Measurements from ENCODE around the gene ACOT2. TPM values are rescaled to one million over a fixed set of nuclear protein-coding genes. Genes with fewer than 3 reads are reported as not detected.
A peak's percentile ranks its signal among the peaks of the same experiment; 100 is the strongest.

The ACOT2 gene
- total and polyA plus RNA-seq, 2 experiments from 2014 or later = 56.0 to 77.2 TPM

DNA sequence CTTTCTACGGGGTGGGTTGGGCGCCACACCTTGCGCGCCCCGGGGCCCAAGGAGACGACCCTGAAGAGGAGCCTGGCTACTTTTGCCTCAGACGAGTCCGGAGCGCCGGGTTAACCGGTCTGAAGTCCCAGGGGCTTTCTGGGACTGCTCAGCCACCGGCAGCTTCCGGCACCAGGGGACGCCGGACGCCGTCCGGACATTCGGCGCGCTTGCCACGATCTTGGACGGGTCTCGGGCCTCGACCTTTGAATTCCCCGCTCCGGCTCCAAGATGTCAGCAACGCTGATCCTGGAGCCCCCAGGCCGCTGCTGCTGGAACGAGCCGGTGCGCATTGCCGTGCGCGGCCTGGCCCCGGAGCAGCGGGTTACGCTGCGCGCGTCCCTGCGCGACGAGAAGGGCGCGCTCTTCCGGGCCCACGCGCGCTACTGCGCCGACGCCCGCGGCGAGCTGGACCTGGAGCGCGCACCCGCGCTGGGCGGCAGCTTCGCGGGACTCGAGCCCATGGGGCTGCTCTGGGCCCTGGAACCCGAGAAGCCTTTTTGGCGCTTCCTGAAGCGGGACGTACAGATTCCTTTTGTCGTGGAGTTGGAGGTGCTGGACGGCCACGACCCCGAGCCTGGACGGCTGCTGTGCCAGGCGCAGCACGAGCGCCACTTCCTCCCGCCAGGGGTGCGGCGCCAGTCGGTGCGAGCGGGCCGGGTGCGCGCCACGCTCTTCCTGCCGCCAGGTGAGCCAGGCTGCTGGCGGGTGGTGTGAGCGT lies 22.9 kb downstream of the ACOT2 start, which contains the start of gene ACOT4:
ACOT4 (plus strand) TSS at position 184 of the 760 bp plus-strand sequence; CDS start at position 271, 87 bp downstream.
- H3K9me2 ChIP-seq (ENCODE audit: insufficient read depth) = no peaks in the 10 kb centered on the region
- H3K36me3 ChIP-seq (ENCODE audit: low read depth) = no peaks in the 10 kb centered on the region
- no peaks in the 10 kb centered on the region for H3K27me3 ChIP-seq (replicated peaks; ENCODE audit: insufficient read depth)
- H3K9ac ChIP-seq = peak within 1 kb of the TSS; percentile 50
- no peak within 1 kb of the TSS for H3K27ac ChIP-seq
- peak within 1 kb of the TSS; percentile 72 for H3K4me3 ChIP-seq
- WGBS, 2 experiments (ENCODE audit: low coverage in 1 of 2, low lambda C conversion rate in 2 of 2, missing lambda C conversion rate in 2 of 2) = 4 to 5% methylated on average over 72 to 84 of the region's 89 CpGs
- H2AFZ ChIP-seq = peak within 1 kb of the TSS; percentile 83
- peak; percentile 46 for DNase-seq
- H3K79me2 ChIP-seq (ENCODE audit: insufficient read depth) = no peaks in the 10 kb centered on the region
- H3K9me3 ChIP-seq (ENCODE audit: low read depth) = no peaks in the 10 kb centered on the region
- no peaks in the 10 kb centered on the region for H3K4me1 ChIP-seq (ENCODE audit: insufficient read depth)
- TF ChIP-seq EZH2phosphoT487 (IDR thresholded peaks at IDR 0.05; ENCODE audit: insufficient read depth, low read depth) = no peak
- TF ChIP-seq EZH2 (IDR thresholded peaks at IDR 0.05; ENCODE audit: insufficient read depth, poor library complexity, severe bottlenecking) = no peak
- no peaks in the 10 kb centered on the region; the same call in 1 of the 2 replicates for H3F3A ChIP-seq (ENCODE audit: insufficient read depth)
- no peaks in the 10 kb centered on the region for H4K20me1 ChIP-seq (ENCODE audit: insufficient read depth)
- in situ Hi-C loops (cut with MboI) = no loop called here
- H3K4me2 ChIP-seq (ENCODE audit: unreplicated experiment) = peak within 1 kb of the TSS; percentile 46

DNA sequence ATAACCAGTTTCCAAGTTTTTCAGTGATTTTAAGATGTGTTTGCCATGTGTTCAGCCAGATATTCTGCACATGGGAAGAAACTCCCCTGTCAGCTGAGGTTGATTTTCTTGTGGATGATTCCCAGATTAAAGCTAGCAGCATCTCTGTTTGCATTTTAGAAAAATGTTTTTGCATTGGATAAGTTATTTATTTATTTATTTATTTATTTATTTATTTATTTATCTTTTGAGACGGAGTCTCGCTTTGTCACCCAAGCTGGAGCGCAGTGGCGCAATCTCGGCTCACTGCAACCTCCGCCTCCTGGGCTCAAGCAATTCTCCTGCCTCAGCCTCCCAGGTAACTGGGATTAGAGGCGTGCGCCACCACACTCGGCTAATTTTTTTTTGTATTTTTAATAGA lies 25.5 kb downstream of the ACOT2 start:
- Histone ChIP-seq H3F3A (ENCODE audit: insufficient read depth) (no peaks in the 10 kb centered on the region; the same call in 1 of the 2 replicates), H4K20me1 (ENCODE audit: insufficient read depth) (no peaks in the 10 kb centered on the region), H3K9ac (no peak overlapping the region), H2AFZ (no peak overlapping the region), H3K9me3 (ENCODE audit: low read depth) (no peaks in the 10 kb centered on the region), H3K27me3 (replicated peaks; ENCODE audit: insufficient read depth) (no peaks in the 10 kb centered on the region), H3K27ac (no peak overlapping the region), H3K4me1 (ENCODE audit: insufficient read depth) (no peaks in the 10 kb centered on the region), H3K79me2 (ENCODE audit: insufficient read depth) (no peaks in the 10 kb centered on the region), H3K36me3 (ENCODE audit: low read depth) (no peaks in the 10 kb centered on the region), H3K4me3 (no peak overlapping the region), H3K9me2 (ENCODE audit: insufficient read depth) (no peaks in the 10 kb centered on the region), H3K4me2 (ENCODE audit: unreplicated experiment) (no peak overlapping the region)
- in situ Hi-C loops (cut with MboI) = no loop called here
- DNase-seq = no peak
- WGBS, 2 experiments (ENCODE audit: low coverage in 1 of 2, low lambda C conversion rate in 2 of 2, missing lambda C conversion rate in 2 of 2) = 85 to 89% methylated on average over 9 of the region's 9 CpGs
- TF ChIP-seq EZH2 (IDR thresholded peaks at IDR 0.05; ENCODE audit: insufficient read depth, poor library complexity, severe bottlenecking) (no peak), EZH2phosphoT487 (IDR thresholded peaks at IDR 0.05; ENCODE audit: insufficient read depth, low read depth) (no peak)

DNA sequence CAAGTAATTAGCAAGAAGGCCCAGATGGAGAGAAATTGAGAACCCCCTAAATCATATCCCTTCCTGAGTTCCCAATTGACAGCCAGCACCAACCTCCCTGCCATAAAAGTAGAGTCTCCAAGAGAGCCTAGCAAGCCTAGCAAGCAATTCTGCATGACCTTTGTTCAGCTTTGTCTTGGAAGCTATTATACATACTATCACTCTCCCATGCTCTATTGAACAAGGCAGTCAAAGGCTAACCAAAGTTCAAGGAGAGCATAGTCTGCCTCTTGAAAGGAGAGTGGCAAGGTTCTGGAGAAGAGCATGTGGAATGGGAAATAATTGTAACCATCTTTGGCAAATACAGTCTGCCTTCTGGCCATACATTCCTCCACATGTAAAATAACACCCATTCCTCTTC lies 30.5 kb downstream of the ACOT2 start:
- Histone ChIP-seq H3K9me2 (ENCODE audit: insufficient read depth) (no peaks in the 10 kb centered on the region), H3K27me3 (replicated peaks; ENCODE audit: insufficient read depth) (no peaks in the 10 kb centered on the region), H3K4me1 (ENCODE audit: insufficient read depth) (no peaks in the 10 kb centered on the region), H4K20me1 (ENCODE audit: insufficient read depth) (no peaks in the 10 kb centered on the region), H3K4me3 (no peak overlapping the region), H3K79me2 (ENCODE audit: insufficient read depth) (no peaks in the 10 kb centered on the region), H3K9ac (no peak overlapping the region), H3K36me3 (ENCODE audit: low read depth) (no peaks in the 10 kb centered on the region), H3K4me2 (ENCODE audit: unreplicated experiment) (no peak overlapping the region), H3F3A (ENCODE audit: insufficient read depth) (no peaks in the 10 kb centered on the region), H3K9me3 (ENCODE audit: low read depth) (no peaks in the 10 kb centered on the region), H2AFZ (no peak overlapping the region), H3K27ac (no peak overlapping the region)
- no peak for TF ChIP-seq EZH2phosphoT487 (IDR thresholded peaks at IDR 0.05; ENCODE audit: insufficient read depth, low read depth)
- TF ChIP-seq EZH2 (IDR thresholded peaks at IDR 0.05; ENCODE audit: insufficient read depth, poor library complexity, severe bottlenecking) = no peak
- in situ Hi-C loops (cut with MboI) = no loop called here
- no peak for DNase-seq

DNA sequence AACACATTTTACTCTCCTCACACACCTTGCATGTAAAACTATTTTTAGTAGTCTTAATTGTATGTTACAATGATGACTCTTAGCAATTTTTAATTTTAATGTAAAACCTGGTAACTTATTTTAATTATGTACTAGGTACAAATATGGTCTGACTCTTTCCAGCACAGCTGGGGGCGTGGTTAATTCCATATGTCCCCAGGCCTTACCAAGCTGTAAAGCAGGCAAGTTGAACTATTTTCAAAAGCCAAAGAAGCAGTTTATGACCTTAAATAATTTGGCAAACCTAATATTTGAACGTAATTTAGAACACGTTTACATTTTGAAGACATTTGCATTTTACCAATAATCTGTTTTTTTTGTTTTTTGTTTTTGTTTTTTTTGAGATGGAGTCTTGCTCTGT lies 34.0 kb downstream of the ACOT2 start:
- TF ChIP-seq EZH2phosphoT487 (IDR thresholded peaks at IDR 0.05; ENCODE audit: insufficient read depth, low read depth) = no peak
- Histone ChIP-seq H3K79me2 (ENCODE audit: insufficient read depth) (no peaks in the 10 kb centered on the region), H3K9ac (no peak overlapping the region), H3K9me3 (ENCODE audit: low read depth) (no peaks in the 10 kb centered on the region), H3K4me2 (ENCODE audit: unreplicated experiment) (no peak overlapping the region), H3K27me3 (replicated peaks; ENCODE audit: insufficient read depth) (no peaks in the 10 kb centered on the region), H3K27ac (no peak overlapping the region), H3K4me3 (no peak overlapping the region), H3F3A (ENCODE audit: insufficient read depth) (no peaks in the 10 kb centered on the region), H3K9me2 (ENCODE audit: insufficient read depth) (no peaks in the 10 kb centered on the region), H2AFZ (no peak overlapping the region), H4K20me1 (ENCODE audit: insufficient read depth) (no peaks in the 10 kb centered on the region), H3K4me1 (ENCODE audit: insufficient read depth) (no peaks in the 10 kb centered on the region), H3K36me3 (ENCODE audit: low read depth) (no peaks in the 10 kb centered on the region)
- 42 to 53% methylated on average over 3 of the region's 3 CpGs for WGBS, 2 experiments (ENCODE audit: low coverage in 1 of 2, low lambda C conversion rate in 2 of 2, missing lambda C conversion rate in 2 of 2)
- no peak for DNase-seq
- in situ Hi-C loops (cut with MboI) = no loop called here
